B cell (primary cell): ENCODE measurements around the gene NABP1. TPM values are rescaled to one million over a fixed set of nuclear protein-coding genes. Genes with fewer than 3 reads are reported as not detected.

Experiments used
- ATAC-seq: fragments of 200-7000 bp; cut with Tn5 transposase; one replicate; pipeline ENCODE4 v1.10.0; 2021; ENCODE audit warnings: low read depth, mild to moderate bottlenecking, moderate number of reproducible peaks, moderate library complexity
- CTCF ChIA-PET: fragments of 350-600 bp; sonication (Branson Sonifier 250); formaldehyde crosslinking; loops from one replicate; lab custom pipeline; 2021; ENCODE audit warnings: antibody characterized with exemption, inconsistent platforms; lab: Charles Lee
- POLR2A ChIA-PET: fragments of 350-600 bp; sonication (Branson Sonifier 250); formaldehyde crosslinking; loops from one replicate; lab custom pipeline; 2021; ENCODE audit warnings: antibody characterized with exemption; lab: Charles Lee
- DNase-seq: peaks from one replicate; pipeline ENCODE4 v3.0.0; 2013
- H2AFZ ChIP-seq: 2 replicates; pipeline ENCODE4 v1.6.1; 2012; ENCODE audit warnings: mild to moderate bottlenecking, low read depth, low read length; ENCODE audit not compliant: insufficient read depth, poor library complexity, severe bottlenecking
- H3K27ac ChIP-seq, 2 donors: 1 replicate in 1 of 2; 2 replicates in 1 of 2; pipeline ENCODE4 v1.5.1; 2012 to 2013; ENCODE audit warnings: low read length in 2 of 2, mild to moderate bottlenecking in 2 of 2, moderate library complexity in 1 of 2
- H3K27me3 ChIP-seq, 4 experiments: fragments of 200-600 bp in 1 of 4; sonication (generic) in 1 of 4; replicated peaks in 1 of 4; 1 replicate in 2 of 4; 2 replicates in 2 of 4; pipeline versions ENCODE4 v1.6.1 to v1.7.0; 2013 to 2016; ENCODE audit warnings: low read length in 3 of 4, mild to moderate bottlenecking in 2 of 4, mixed read lengths in 1 of 4, moderate library complexity in 1 of 4; ENCODE audit not compliant: insufficient read depth in 4 of 4, control insufficient read depth in 3 of 4; ENCODE audit errors: control extremely low read depth in 1 of 4
- H3K36me3 ChIP-seq, 2 experiments: replicated peaks in 1 of 2; 1 replicate in 1 of 2; 2 replicates in 1 of 2; pipeline versions ENCODE4 v1.6.1 to v1.7.1; 2013; ENCODE audit warnings: low read length in 1 of 2; ENCODE audit not compliant: insufficient read depth in 2 of 2, control insufficient read depth in 1 of 2; ENCODE audit errors: control extremely low read depth in 1 of 2, extremely low read depth in 1 of 2
- H3K4me1 ChIP-seq, 2 donors: fragments of 200-600 bp in 1 of 2; sonication (generic) in 1 of 2; 1 replicate in 1 of 2; 2 replicates in 1 of 2; pipeline versions ENCODE4 v1.5.1 to v1.6.1; 2013 to 2017; ENCODE audit warnings: low read length in 2 of 2; ENCODE audit not compliant: control insufficient read depth in 2 of 2, insufficient read depth in 2 of 2
- H3K4me2 ChIP-seq: replicated peaks from 2 replicates; pipeline ENCODE3; 2012; ENCODE audit warnings: mild to moderate bottlenecking, low read depth, low read length; ENCODE audit not compliant: poor library complexity, severe bottlenecking
- H3K4me3 ChIP-seq, 5 experiments: fragments of 200-600 bp in 1 of 5; sonication (generic) in 1 of 5; 1 replicate in 3 of 5; 2 replicates in 2 of 5; pipeline versions ENCODE4 v1.5.1 to v1.7.0; 2011 to 2016; ENCODE audit warnings: low read length in 4 of 5, mild to moderate bottlenecking in 4 of 5, low read depth in 2 of 5, control low read depth in 1 of 5, moderate library complexity in 1 of 5; ENCODE audit not compliant: insufficient read depth in 1 of 5; ENCODE audit errors: control extremely low read depth in 1 of 5, extremely low read depth in 1 of 5
- H3K79me2 ChIP-seq: fragments of 200-600 bp; sonication (generic); one replicate; pipeline ENCODE4 v1.6.0; 2016; ENCODE audit warnings: low read length; ENCODE audit not compliant: control insufficient read depth, insufficient read depth
- H3K9ac ChIP-seq: fragments of 200-600 bp; sonication (generic); 2 replicates; pipeline ENCODE4 v1.6.1; 2017; ENCODE audit warnings: mild to moderate bottlenecking, low read length, moderate library complexity
- H3K9me3 ChIP-seq, 3 donors: one replicate each; pipeline versions ENCODE4 v1.6.1 to v1.7.1; 2013; ENCODE audit warnings: low read length in 2 of 3; ENCODE audit not compliant: control insufficient read depth in 2 of 3, insufficient read depth in 1 of 3; ENCODE audit errors: control extremely low read depth in 1 of 3
- H4K20me1 ChIP-seq: 2 replicates; pipeline ENCODE4 v1.6.0; 2012; ENCODE audit warnings: mild to moderate bottlenecking, low read length; ENCODE audit not compliant: insufficient read depth, control insufficient read depth, poor library complexity, severe bottlenecking
- H3K27ac Mint-ChIP-seq: one replicate; pipeline ENCODE4 v1.8.0; 2021; ENCODE audit warnings: mixed read lengths
- H3K27me3 Mint-ChIP-seq: one replicate; pipeline ENCODE4 v1.8.0; 2021; ENCODE audit warnings: mixed read lengths
- H3K4me1 Mint-ChIP-seq: one replicate; pipeline ENCODE4 v1.8.0; 2021; ENCODE audit warnings: mixed read lengths
- H3K4me3 Mint-ChIP-seq: one replicate; pipeline ENCODE4 v1.8.0; 2021; ENCODE audit warnings: mixed read lengths
- H3K9me3 Mint-ChIP-seq: one replicate; pipeline ENCODE4 v1.8.0; 2022; ENCODE audit warnings: mixed read lengths; ENCODE audit not compliant: insufficient read depth
- CTCF ChIP-seq: fragments of 200-600 bp; IDR thresholded peaks from one replicate; pipeline ENCODE4 v1.8.0; 2022; ENCODE audit warnings: antibody characterized with exemption, mild to moderate bottlenecking
- EZH2 ChIP-seq: IDR thresholded peaks from 2 replicates; pipeline ENCODE4 v1.6.1; 2012; ENCODE audit warnings: borderline replicate concordance, low read depth, mild to moderate bottlenecking, moderate library complexity, low read length; ENCODE audit not compliant: insufficient read depth, poor library complexity, severe bottlenecking
- WGBS: methylation state at CpG from one replicate; pipeline ENCODE4 v1.1.5; 2013; ENCODE audit warnings: missing lambda C conversion rate; ENCODE audit not compliant: insufficient coverage; 5-methylcytosine and 5-hydroxymethylcytosine counted together
- intact Hi-C: fragments of 100-400 bp; cut with micrococcal nuclease; formaldehyde crosslinking; loops from one replicate; pipeline ENCODE4 v1.10.0; 2022
- polyA plus RNA-seq: library from polyadenylated mRNA; depleted of rRNA; stranded (reverse); fragments of >200 nt; gene quantifications from 2 replicates; pipeline ENCODE4 v1.2.3, GENCODE V29; 2012
- total RNA-seq, 2 donors: library from RNA; stranded (reverse); fragments of 120-200 nt in 1 of 2; gene quantifications; 1 replicate in 1 of 2; 2 replicates in 1 of 2; pipeline versions ENCODE4 v1.2.3 to v1.2.4, GENCODE V29; 2013 to 2022

The NABP1 gene
- total and polyA plus RNA-seq, 2 donors (not counting 1 experiment from before 2014, with no cell fraction given), result 7.2 to 56.4 TPM

- peak overlapping the region; percentile 29 for H3K4me2 ChIP-seq
Measured at GRCh38 chr2:191666732-191667131, 11.2 kb upstream of the NABP1 start.

GRCh38 chr2:191670076-191670475, 7.9 kb upstream of the NABP1 start:
- Mint-ChIP-seq H3K4me1 (peaks cover 18% of the 10 kb centered on the region), H3K9me3 (no peaks in the 10 kb centered on the region), H3K27ac (no peak overlapping the region), H3K27me3 (no peaks in the 10 kb centered on the region), H3K4me3 (no peak overlapping the region)
- H3K4me3 ChIP-seq, result no peak overlapping the region
- ATAC-seq, result no peak
- no peak overlapping the region for H3K4me2 ChIP-seq
- peaks cover 0 to 2% (median 0%) of the 10 kb centered on the region in 3 donors for H3K9me3 ChIP-seq
- no peaks in the 10 kb centered on the region for H3K36me3 ChIP-seq
- H3K79me2 ChIP-seq, result no peaks in the 10 kb centered on the region
- peaks cover 16 to 19% of the 10 kb centered on the region in 2 donors for H3K4me1 ChIP-seq
- no peaks in the 10 kb centered on the region for H3K27me3 ChIP-seq
- no peaks in the 10 kb centered on the region for H4K20me1 ChIP-seq
- ChIA-PET CTCF (no interaction called here), POLR2A (no interaction called here)
- no peak overlapping the region for H2AFZ ChIP-seq
- H3K27ac ChIP-seq, result no peak overlapping the region
- H3K9ac ChIP-seq, result no peak overlapping the region
- intact Hi-C loops, result loop anchor here (10.0 kb wide), 1 partner anchor 1995 kb away; the partner anchor contains the start of gene ANKAR
- TF ChIP-seq EZH2, result no peak
- no peak for DNase-seq

More at GRCh38 chr2:191666732-191667131, 11.2 kb upstream of the NABP1 start:
- POLR2A ChIA-PET, result interaction anchor here (1.7 kb wide), 1 partner anchor 11 kb away, joined by 9 read pairs; the partner anchor contains the start of gene NABP1
- H2AFZ ChIP-seq, result no peak overlapping the region
- peak overlapping the region; percentile 11 to 14 for H3K27ac ChIP-seq
- no peak overlapping the region for H3K4me3 ChIP-seq
- H3K9me3 ChIP-seq, result peaks cover 0 to 2% (median 0%) of the 10 kb centered on the region in 3 donors
- TF ChIP-seq CTCF (no peak), EZH2 (no peak)
- no peaks in the 10 kb centered on the region for H3K27me3 Mint-ChIP-seq
- intact Hi-C loops, result no loop called here
- H3K4me3 Mint-ChIP-seq, result peak overlapping the region; percentile 0
- H3K36me3 ChIP-seq, result no peaks in the 10 kb centered on the region
- peaks cover 15 to 16% of the 10 kb centered on the region in 2 donors for H3K4me1 ChIP-seq
- no peaks in the 10 kb centered on the region for H3K27me3 ChIP-seq
- peak overlapping the region; percentile 3 for H3K27ac Mint-ChIP-seq
- H3K4me1 Mint-ChIP-seq, result peaks cover 17% of the 10 kb centered on the region
- H3K9me3 Mint-ChIP-seq, result no peaks in the 10 kb centered on the region
- H3K9ac ChIP-seq, result no peak overlapping the region
- 29% methylated on average over 2 of the region's 3 CpGs for WGBS
- DNase-seq (peak; percentile 61), ATAC-seq (peak; percentile 72)
- CTCF ChIA-PET, result interaction anchor here (1.7 to 1.8 kb wide), 2 partner anchors 9 to 11 kb away, joined by 4 to 7 read pairs; partner anchors contain the start of gene NABP1
- no peaks in the 10 kb centered on the region for H3K79me2 ChIP-seq
- no peaks in the 10 kb centered on the region for H4K20me1 ChIP-seq
